ENCODE results near the gene WIPF3.
"Not testable (repeated sequence)": the region's sequence is repeated elsewhere in the genome, so short reads cannot be mapped to it uniquely, and the experiment has no call there.

The WIPF3 gene

GRCh38 chr7:29958667-29959358 is 152.5 kb downstream of the WIPF3 start:
- in situ Hi-C loops (cut with HindIII; ENCODE audit: low pct_ligation_motif_present, low pct_unique_long_range_greater_than_20kb, low sequenced_read_pairs), result no loop called here
- no peak for DNase-seq

GRCh38 chr7:29961611-29962010 is 155.3 kb downstream of the WIPF3 start:
- in situ Hi-C loops (cut with HindIII; ENCODE audit: low pct_ligation_motif_present, low pct_unique_long_range_greater_than_20kb, low sequenced_read_pairs), result not testable (repeated sequence)

GRCh38 chr7:29962035-29962434 is 155.7 kb downstream of the WIPF3 start:
- in situ Hi-C loops (cut with HindIII; ENCODE audit: low pct_ligation_motif_present, low pct_unique_long_range_greater_than_20kb, low sequenced_read_pairs), result no loop called here
- DNase-seq, result no peak

More at GRCh38 chr7:29961611-29962010, 155.3 kb downstream of the WIPF3 start:
- DNase-seq, result not testable (repeated sequence)

DNA sequence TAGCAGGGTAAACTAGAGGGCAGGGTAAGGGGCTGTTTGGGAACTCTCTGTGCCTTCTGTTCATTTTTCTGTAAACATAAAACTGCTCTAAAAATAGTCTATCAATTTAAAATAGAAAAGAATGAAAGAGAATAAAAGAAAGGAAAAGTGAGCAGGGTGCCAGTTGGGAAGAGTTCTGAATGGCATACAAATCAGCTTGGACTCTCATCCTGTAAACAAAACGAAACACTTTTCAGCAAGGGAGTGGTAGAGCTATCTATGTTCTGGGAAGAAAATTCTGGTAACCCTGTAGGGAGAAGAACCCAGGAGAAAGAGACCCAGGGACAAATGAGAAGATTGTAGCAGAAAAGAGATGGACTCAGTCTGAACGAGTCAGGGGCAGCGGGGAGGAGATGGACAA is 158.7 kb downstream of the WIPF3 start:
- no peak for DNase-seq
- in situ Hi-C loops (cut with HindIII; ENCODE audit: low pct_ligation_motif_present, low pct_unique_long_range_greater_than_20kb, low sequenced_read_pairs), result no loop called here

Measured in ACHN (cell line).